ENCODE data around the gene DDR2.

GRCh38 chr1:162644986-162645314 lies 12.7 kb downstream of the DDR2 start:
- TF ChIP-seq CTCF (IDR thresholded peaks at IDR 0.05; ENCODE audit: low read depth, low read length) (no peak), POLR2A (IDR thresholded peaks at IDR 0.05; ENCODE audit: extremely low read depth, insufficient read length) (no peak), MAX (IDR thresholded peaks at IDR 0.05; ENCODE audit: low read depth, low read length) (no peak)
